Amygdala (tissue), 56 donors: Measurements from ENCODE around the gene HMGN2.

Source experiments
- DNase-seq, 56 donors: peaks; one replicate each; lab custom pipeline; 2025; lab: John Stamatoyannopoulos, UW

The HMGN2 gene

DNA sequence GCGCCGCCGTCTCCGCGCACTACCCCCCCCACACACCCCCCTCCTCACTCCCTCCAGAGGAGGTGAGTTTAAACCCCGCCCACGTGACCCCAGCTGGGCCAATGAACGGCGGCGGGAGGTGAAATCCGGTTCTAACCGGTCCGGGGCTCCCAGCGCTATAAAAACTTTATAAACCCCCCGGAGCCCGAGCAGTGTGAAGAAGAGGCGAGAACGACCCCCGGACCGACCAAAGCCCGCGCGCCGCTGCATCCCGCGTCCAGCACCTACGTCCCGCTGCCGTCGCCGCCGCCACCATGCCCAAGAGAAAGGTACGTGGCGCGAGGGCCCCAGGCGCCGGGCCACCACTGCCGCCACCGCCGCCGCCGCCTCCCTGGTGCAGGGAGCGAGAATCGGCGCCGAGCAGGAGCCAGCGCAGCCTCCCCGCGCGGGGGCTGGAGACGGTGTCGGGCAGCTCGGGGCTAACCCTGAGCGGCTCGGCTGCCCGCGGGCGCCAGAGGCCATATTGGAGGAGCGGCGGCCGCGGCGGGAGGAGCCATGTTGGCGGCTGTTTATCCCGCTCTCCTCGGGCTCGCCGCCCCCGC, at the start of gene HMGN2:
HMGN2 (plus strand) TSS at position 121 of the 581 bp plus-strand sequence; CDS start at position 294, 173 bp downstream.
- DNase-seq, result peak in 52 of 56 donors; percentile 68 to 94 (median 88)

DNA sequence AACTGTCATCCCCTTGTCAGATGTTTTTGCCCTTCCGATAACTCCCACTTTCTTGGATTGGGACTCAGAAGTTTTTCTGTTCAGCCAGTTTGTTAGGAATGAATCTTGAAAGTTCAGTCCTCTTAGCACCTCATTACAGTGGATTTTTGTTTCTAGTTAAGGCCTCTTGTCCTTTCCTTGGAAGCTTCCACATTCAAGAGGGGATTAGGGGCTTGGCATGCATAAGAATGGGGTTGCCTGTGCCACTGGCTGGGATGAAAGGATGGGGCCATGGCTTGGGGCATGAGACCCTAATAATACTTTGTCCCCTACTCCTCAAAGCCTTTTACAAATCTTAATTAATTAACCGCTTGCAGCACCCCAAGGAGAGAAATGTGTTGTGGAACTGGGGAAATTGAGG, 42.5 kb upstream of the HMGN2 start:
- DNase-seq, result peak in 2 of 56 donors; percentile 1

DNA sequence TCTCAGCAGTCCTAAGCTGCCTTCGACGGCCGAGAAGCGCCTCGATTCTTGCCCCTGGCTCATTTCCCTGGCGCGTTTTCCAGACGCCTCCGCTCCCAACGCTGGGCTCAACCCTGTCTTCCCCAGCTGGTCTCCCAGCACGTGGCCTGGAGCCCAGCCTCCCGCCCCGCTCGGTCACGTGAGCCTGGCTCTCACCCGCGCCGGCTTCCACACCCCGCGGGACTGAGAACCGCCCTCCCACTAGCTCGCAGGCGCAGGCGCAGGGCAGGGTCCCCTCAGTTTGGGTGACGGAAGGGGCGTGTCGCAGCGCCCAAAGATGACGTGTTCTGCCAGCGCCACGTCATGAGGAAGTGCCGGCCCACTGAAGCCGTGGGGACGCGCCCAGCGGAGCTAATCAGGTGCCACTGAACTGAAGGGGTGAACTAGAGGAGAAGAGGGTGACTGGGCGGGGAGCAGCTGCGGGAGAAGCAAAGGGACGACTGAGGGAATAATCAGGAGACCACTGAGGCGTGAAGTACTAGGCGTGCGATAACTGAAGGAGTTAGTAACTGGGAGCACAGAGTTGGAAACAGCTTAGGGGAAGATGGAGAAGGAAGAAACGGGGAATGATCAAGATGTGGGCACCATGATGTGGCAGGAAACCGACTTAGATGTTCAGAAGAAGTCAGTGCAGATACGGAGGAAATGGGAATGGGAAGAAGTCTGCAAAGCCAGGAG, 40.1 kb upstream of the HMGN2 start, which contains the start of gene DHDDS:
DHDDS (plus strand) TSS at position 343 of the 717 bp plus-strand sequence. CDS start 625 bp downstream, outside the sequence.
- peak; percentile 86 to 100 (median 98) for DNase-seq

DNA sequence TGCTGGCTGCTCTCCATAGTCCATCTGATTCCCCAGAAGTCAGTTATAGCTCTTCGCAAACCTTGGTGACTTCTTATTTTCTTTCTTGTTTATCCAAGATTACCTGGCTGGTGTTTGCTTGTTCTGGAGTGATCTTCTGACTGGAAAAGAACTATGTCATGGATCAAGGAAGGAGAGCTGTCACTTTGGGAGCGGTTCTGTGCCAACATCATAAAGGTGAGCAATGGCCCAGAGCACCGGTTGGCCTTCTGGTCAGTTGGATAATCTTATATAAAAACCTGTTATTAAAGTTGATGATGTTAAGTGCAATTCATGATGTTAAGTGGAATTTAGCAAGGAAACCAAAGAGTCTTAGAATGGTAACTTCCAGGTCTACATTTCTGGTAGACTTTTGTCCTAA, 39.4 kb upstream of the HMGN2 start:
- no peak for DNase-seq

DNA sequence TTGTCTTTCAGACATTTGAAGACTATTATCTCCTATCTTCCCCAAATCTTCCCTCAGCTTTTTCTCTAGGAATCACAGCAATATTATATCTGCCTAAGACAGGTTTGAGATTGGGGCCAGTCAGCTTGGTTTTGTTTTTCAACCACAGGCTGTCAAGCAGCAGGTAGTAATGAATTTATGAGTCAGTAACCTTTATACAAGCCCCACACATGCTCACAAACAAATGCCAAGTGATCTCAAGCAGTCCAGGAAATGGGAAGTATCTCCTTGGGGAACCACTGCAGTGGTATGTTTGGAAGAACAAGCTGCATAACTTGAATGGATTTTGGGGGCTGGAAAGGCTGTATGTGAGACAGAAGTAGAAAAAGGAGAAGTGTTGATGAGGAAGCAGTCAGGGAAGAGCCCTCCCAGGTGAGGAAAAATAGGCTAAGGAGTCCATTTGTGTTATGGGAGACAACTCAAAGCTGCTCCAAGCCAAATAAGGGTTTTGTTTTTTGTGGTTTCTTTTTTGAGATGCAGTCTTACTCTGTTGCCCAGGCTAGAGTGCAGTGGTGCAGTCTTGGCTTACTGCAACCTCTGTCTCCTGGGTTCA, 38.0 kb upstream of the HMGN2 start:
- no peak for DNase-seq

DNA sequence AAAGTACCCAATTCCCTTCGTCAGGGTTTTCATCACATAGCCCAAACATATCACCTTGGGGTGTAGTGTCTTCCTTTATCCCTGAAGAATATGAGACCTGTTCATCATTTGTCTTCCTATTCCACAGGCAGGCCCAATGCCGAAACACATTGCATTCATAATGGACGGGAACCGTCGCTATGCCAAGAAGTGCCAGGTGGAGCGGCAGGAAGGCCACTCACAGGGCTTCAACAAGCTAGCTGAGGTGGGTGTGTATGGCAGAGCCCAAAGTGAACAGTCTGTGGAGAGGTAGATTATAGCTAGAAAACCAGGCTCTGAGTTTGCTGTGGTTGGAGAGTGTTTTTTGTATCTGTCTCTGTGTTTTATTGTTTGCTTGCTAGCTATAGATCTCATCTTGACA, 34.2 kb upstream of the HMGN2 start:
- no peak for DNase-seq

DNA sequence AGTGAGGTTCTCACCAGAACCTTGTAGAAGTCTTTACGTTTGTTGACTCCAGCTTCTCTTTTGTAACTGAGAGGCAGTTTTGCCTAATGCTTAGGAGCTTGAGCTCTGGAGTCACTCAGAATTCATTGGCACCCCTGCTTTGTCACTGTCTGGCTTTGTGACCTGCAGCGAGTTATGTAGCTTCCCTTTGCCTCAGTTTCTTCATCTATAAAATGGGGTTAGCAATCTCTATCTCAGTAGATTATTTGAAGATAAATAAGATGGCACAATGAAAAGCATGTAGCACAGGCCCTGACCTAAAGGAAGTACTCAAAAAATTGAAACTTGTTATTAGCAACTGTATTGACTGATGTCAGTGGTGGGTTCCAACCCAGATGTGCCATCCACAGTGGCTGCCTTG, 32.0 kb upstream of the HMGN2 start:
- no peak for DNase-seq

DNA sequence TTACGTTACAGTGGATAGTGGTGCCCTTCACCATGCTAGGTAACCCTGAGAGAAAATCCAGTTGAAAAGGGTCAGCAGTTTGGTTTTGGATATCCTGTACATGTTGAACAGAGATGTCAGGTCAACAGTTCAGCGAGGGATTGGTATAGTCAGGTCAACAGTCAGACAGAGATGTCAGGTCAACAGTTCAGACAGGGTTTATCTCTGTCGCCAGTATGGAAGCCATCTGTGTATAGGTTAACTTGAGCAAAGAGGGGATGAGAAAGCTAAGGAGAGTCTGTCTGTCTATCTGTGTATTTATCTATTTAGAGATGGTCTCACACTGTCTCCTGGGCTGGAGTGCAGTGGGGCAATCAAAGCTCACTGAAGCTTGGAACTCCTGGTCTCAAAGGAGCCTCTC, 22.4 kb upstream of the HMGN2 start:
- DNase-seq, result no peak

DNA sequence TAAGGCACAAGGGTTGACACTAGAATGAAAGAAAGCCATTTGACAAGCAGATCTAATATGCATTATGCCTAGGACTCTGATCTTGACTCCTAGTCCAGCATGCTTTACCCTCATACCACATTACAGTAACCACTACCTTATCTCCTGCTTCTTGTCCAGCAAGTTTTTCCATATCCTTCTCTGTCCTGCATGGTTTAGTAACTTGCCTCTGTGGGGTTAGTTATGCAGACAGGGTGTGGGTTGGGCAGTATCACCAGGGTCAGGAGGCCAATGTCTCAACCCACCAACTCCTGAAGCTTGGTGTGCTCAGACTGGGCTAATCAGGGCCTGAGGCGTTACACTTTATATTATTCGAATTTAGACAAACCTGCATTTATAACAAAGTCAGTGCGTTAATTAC, 21.3 kb upstream of the HMGN2 start:
- no peak for DNase-seq

DNA sequence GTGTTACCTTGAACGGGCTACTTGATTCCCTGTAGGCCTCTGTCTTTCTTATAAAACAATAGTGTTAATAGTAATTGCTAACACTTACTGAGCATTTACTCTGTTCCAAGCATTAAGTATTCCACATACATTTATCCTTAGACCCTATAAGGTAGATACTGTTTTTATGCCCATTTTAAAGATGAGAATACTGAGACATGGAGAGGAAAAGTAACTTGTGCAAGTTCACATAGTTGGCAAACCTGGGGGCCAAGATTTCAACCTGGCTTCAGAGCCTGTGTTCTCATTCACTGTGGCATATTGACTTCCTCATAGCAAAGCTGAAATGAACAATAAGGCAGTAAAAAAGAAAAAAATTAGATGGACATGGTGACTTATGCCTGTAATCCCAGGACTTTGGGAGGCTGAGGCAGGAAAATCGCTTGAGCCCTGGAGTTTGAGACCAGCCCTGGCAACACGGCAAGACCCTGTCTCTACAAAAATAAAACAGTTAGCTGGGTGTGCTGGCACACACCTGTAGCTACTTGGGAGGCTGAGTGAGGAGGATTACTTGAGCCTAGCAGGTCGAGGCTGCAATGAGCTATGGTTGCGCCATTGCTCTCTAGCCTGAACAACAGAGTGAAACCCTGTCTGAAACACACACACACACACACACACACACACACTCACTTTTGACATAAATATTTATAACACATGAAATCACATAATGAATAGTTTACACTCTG, 19.6 kb upstream of the HMGN2 start:
- no peak for DNase-seq

DNA sequence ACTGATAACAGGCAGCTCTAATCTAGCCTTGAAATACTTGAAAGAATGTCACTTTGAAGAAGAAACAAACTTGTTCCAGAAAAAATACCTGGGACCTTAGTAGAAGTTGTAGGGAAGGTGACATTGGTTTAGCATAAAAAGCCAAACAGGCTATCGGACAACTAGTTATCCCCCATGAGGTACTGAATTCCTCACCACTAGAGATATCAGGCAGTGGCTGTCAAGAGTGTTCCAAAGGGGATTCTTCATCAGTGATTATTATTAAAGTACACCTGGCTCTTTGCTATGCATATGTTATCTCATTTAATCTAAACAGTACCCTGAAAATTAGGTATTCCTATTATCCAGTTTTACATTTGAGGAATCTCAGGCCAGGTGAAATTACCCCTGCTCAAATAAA, 13.1 kb upstream of the HMGN2 start:
- DNase-seq, result no peak

DNA sequence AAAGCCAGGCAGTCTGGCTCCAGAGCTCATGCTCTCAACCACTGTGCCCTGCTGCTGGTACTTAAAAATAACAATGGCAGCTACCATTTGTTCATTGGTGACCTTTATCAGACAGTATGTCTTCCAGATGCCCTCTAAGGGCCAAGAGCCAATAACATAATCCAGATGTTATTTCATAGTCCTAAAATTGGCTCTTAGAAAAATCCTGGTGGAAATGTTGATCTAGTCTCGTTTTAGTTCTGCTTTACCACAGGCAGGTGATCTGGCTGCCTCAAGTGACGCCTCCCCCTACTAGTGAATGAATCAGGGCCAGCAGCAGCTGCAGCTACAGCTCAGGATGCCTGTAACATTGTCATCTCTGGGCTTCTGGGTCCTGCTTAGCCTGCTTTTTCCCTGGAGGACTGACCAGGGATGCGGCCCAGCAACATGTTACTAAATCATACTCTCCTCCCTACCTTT, 12.6 kb upstream of the HMGN2 start:
- no peak for DNase-seq

DNA sequence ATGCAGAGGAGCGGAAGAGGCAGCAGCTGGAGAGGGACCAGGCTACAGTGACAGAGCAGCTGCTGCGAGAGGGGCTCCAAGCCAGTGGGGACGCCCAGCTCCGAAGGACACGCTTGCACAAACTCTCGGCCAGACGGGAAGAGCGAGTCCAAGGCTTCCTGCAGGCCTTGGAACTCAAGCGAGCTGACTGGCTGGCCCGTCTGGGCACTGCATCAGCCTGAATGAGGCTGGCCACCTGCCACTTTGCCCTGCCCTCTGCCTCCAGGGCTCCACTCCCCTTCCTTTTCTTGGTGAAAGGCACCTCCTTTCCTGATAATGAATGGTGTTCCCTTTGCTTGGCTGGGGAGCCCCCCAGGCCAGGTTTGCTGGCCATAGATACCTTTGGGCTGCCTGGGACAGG, 3.3 kb upstream of the HMGN2 start:
- peak in 29 of 56 donors; percentile 4 to 60 (median 18) for DNase-seq

DNA sequence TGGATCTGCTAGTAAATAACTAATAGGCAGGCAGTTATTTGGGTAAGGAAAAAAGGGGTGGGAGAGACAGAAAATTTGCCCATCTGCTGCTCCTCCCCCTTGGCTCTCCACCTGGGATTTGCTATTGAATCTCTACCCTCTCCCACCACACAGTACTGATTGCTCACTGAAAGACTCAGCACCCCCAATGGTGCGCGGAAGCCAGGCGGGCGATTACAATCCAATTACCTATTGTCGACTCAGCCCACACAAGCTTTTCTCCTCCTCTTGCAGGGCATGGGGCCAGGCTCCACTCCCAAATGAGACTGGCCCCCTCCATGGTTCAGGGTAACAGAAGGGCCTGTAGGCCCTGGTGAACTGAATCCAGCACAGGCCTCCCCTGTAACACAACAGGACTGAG, 2.7 kb upstream of the HMGN2 start:
- peak in 3 of 56 donors; percentile 0 to 12 (median 7) for DNase-seq

DNA sequence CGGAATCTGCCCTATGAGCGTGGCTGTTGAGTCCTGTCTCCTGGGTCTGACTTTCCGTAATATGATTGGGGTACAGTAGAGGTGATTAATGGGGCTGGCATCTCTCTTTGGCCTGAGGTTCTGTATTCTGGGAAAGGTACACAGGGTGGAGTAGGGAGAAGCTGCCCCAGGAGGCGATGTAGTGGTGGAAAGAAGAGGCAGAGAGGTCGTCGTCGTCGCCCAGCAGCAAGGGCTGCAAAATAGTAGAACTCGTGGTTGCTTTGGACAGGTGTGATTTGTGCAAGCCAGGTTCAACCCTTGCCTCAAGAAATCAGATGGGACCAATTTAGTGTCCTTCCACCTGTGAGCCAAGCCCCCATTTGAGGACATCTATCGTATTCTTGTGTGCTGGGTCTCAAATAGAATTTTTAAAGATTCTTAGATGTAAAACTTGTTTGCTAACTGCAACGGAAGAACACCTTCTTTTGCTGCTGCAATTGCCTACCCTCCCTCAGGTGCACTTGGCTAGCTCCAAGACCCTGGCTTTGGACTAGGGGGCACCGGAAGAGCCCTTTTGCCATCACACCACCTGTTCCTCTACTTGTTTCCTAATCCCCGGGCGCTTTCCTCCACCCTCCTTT, 1.3 kb upstream of the HMGN2 start:
- DNase-seq, result peak in 1 of 56 donors; percentile 3

DNA sequence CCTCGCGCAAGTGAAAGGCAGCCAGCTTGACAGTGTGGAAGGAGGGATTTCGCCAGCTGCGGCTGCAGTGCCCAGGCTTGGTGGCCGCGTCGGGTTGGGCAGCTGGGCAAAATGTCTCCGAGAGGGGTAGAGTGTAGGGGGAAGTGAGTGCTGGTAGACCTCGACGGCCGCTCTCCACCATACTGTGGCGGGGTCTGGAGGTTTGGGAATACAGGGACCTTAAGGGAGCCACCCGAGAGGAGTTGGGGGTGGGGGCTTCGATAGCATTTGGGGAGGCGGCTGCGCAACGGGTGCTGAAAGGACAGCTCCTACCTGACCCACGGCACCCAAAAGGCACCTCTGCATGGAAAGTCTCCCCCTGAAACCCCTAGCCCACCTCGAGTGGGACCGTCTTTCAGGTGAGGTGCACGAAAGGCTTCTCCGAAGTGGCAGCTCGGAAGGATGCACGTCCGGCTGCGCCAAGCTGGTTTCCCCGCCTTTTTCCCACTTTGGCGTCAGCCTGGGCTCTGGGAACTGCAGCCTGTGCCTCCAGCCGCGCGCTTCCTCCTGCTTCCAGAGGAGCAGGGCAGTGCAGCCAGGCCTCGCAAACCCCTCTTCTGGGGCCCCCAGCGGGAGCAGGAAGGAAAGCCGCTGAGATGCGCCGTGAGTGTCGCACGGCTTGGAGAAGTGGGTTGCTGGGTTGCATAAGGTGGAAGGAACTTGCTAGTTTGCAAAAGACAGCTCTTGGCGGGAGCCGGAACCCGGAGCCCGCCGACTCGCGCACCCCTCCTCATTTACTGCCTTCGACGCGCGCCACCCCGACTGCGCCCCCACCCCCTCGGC, 531 bp upstream of the HMGN2 start:
- peak in 47 of 56 donors; percentile 17 to 93 (median 67) for DNase-seq

DNA sequence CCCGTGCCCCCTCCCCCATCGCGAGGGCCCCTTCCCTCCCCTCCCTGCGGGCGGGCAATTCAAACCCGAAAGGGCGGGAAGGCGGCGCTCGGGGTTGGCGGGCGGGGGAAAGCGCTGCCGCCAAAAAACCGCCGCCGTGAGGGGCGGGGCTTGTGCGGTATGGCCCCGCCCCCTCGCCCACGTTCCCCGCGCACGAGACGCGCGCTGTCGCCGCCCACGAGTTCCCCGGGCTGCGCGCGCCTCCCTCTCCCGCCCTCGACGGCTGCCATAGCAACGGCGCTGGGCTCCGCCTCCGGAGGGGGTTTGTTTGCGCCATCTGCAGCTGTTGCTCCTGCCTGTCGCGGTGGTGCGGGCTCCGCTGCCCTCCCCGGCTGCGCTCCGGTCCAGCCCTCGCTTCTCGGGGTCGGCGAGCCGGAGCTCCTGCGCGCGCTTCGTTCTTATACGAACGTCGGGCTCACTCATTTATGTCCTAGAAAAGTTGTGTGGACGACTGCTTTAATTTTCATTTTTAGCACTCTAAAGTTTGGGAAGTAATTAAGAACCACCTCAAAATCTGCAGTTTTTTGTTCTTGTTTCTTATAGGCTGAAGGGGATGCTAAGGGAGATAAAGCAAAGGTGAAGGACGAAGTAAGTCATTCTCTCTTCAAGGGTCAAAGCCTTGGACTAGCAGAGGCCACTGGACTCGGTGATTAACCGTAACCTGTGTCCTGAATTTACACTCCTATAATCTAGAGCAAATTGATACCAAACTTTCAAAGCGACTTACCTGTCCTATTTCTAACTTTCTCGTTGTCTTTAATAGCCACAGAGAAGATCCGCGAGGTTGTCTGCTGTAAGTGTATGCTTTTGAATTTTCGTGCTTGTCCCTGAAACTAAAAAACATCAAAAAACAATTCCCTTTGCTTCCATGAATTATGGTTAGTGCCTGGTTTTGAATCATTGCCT, 933 bp downstream of the HMGN2 start:
- DNase-seq, result peak in 55 of 56 donors; percentile 60 to 98 (median 92)

DNA sequence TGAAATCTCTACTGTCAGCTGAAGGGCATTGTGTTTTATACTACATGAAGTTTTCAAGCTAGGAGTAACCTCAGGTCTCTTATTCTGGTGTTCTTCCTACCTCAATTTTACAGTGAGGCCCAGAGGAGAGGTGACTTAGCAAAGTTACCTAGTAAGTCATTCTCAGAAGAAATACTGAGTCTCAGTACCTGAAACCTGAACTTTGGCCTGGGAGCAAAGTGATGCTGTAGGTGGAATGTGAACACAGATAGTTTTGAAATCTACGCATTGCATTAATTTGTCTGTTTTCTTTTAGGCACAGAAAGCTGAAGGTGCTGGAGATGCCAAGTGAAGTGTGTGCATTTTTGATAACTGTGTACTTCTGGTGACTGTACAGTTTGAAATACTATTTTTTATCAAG, 2.6 kb downstream of the HMGN2 start:
- no peak for DNase-seq
